Right atrium auricular region (tissue), 2 donors: ENCODE measurements around the gene ASB11. TPM values are rescaled to one million over a fixed set of nuclear protein-coding genes. Genes with fewer than 3 reads are reported as not detected.

ENCODE experiments used
- DNase-seq: peaks from one replicate; pipeline ENCODE4 v3.0.0-alpha.2; 2019; ENCODE audit warnings: low spot score
- H3K27ac ChIP-seq, 2 donors: fragments of 200-600 bp; sonication (generic); 1 replicate in 1 of 2; 2 replicates in 1 of 2; pipeline ENCODE4 v1.5.1; 2016 to 2019
- H3K27me3 ChIP-seq, 2 donors: fragments of 200-600 bp; sonication (generic); one replicate each; pipeline versions ENCODE4 v1.5.1 to v1.6.0; 2017 to 2019
- H3K36me3 ChIP-seq: fragments of 200-600 bp; sonication (generic); one replicate; pipeline ENCODE4 v1.5.1; 2016
- H3K4me1 ChIP-seq, 2 donors: fragments of 200-600 bp; sonication (generic); one replicate each; pipeline versions ENCODE4 v1.5.1 to v1.6.0; 2017 to 2019
- H3K4me3 ChIP-seq, 2 donors: fragments of 200-600 bp; sonication (generic); 1 replicate in 1 of 2; 2 replicates in 1 of 2; pipeline ENCODE4 v1.5.1; 2017 to 2019; ENCODE audit warnings: mild to moderate bottlenecking in 1 of 2, moderate library complexity in 1 of 2
- H3K9me3 ChIP-seq, 2 donors: fragments of 200-600 bp; sonication (generic); one replicate each; pipeline ENCODE4 v1.5.1; 2019
- CTCF ChIP-seq, 2 donors: fragments of 200-600 bp; sonication (generic); IDR thresholded peaks; one replicate each; pipeline ENCODE4 v1.5.1; 2019; ENCODE audit warnings: antibody characterized with exemption in 2 of 2
- total RNA-seq, 2 donors: library from RNA; depleted of rRNA; stranded (reverse); fragments of >200 nt; gene quantifications; one replicate each; pipeline ENCODE4 v1.1.0, GENCODE V29; 2016

Gene ASB11
- total RNA-seq, 2 donors from 2014 or later, result 57.1 to 137 TPM

- H3K4me3 ChIP-seq, result peak within 1 kb of the TSS; percentile 71 to 78
- no peak for TF ChIP-seq CTCF (IDR thresholded peaks at IDR 0.05)
- no peaks in the 10 kb centered on the region for H3K27me3 ChIP-seq
- H3K27ac ChIP-seq, result peak within 1 kb of the TSS; percentile 85 to 88
- H3K4me1 ChIP-seq, result peaks cover 0 to 5% of the 10 kb centered on the region in 2 donors
- DNase-seq, result peak; percentile 96
- H3K36me3 ChIP-seq, result no peaks in the 10 kb centered on the region
- no peaks in the 10 kb centered on the region for H3K9me3 ChIP-seq
Measured at GRCh38 chrX:15335135-15336022, 19.9 kb upstream of the ASB11 start, which contains the start of gene PIGA. TSS of gene PIGA (minus strand) at chrX:15335523. CDS start at chrX:15331930, 3,593 bp downstream.

DNA sequence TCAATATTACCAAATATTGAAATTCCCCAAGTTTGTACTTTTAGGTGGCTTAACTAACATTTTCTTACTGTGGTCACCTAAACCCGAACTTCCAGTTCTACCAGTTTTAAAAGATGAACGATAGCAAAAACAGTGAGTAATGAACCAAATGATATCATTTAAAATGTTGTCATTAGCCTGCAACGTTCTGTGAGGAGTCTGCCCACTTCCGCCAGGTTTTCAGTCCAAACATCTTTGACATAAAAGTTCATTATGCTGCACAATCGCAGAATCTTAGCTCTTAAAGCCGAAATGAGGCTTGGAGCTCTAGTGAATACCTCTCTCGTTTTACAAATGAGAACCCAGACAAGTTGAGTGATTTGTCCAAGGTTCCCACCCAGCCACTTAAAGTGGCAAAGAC, 19.1 kb upstream of the ASB11 start:
- DNase-seq, result no peak
- TF ChIP-seq CTCF (IDR thresholded peaks at IDR 0.05), result no peak
- Histone ChIP-seq H3K27me3 (no peaks in the 10 kb centered on the region), H3K4me3 (peak overlapping the region; percentile 71 to 78), H3K27ac (peak overlapping the region; percentile 85 to 88), H3K9me3 (no peaks in the 10 kb centered on the region), H3K36me3 (no peaks in the 10 kb centered on the region), H3K4me1 (peaks cover 0 to 5% of the 10 kb centered on the region in 2 donors)

- Histone ChIP-seq H3K36me3 (no peaks in the 10 kb centered on the region), H3K9me3 (no peaks in the 10 kb centered on the region), H3K27ac (peak overlapping the region in 1 of 2 donors; percentile 7), H3K27me3 (no peaks in the 10 kb centered on the region), H3K4me1 (no peaks in the 10 kb centered on the region), H3K4me3 (no peak overlapping the region)
- DNase-seq, result no peak
- no peak for TF ChIP-seq CTCF (IDR thresholded peaks at IDR 0.05)
Measured at GRCh38 chrX:15328821-15329220, 13.4 kb upstream of the ASB11 start.

DNA sequence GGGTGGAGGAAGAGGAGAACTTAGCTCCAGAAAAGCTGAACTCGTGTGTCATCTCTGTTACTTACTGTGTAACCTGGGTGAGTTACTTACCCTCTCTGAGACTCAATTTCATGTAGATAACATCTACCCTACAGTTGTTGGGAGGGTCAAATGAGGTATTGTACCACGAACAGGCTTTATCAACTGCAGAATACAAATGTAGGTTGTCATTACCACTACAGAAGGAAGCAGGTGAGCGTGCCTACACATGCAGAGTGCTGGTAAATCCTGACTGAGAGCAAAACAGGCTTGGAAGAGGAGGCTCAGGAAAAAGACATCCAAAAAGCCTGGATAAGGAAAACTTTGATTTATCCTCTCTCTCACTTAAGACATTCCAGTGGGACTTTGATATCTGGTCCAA, 12.7 kb upstream of the ASB11 start:
- Histone ChIP-seq H3K36me3 (no peaks in the 10 kb centered on the region), H3K27ac (no peak overlapping the region), H3K4me1 (no peaks in the 10 kb centered on the region), H3K4me3 (no peak overlapping the region), H3K27me3 (no peaks in the 10 kb centered on the region), H3K9me3 (no peaks in the 10 kb centered on the region)
- no peak for TF ChIP-seq CTCF (IDR thresholded peaks at IDR 0.05)
- DNase-seq, result no peak

DNA sequence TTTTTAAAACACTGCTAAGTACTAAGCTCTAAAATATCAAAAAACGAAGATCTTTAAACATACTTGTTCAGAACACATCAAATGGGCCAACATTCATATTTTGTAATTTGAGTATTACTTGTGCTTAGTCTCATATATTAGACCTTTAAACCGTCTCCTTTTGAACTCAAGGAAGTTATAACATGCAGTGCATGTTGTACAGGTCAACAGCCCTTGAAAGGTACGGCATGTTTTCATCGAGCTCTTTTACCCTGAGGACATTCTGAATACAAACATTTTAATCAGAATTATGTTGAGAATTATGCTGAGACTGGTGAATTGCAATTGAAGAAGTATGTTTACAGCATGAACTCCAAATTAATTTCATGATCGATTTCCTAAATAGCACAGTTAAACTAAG, 7.0 kb upstream of the ASB11 start:
- DNase-seq, result no peak
- Histone ChIP-seq H3K9me3 (no peaks in the 10 kb centered on the region), H3K27me3 (no peaks in the 10 kb centered on the region), H3K27ac (no peak overlapping the region), H3K4me3 (no peak overlapping the region), H3K4me1 (no peaks in the 10 kb centered on the region), H3K36me3 (no peaks in the 10 kb centered on the region)
- no peak for TF ChIP-seq CTCF (IDR thresholded peaks at IDR 0.05)
